Aorta (tissue), 5 donors: ENCODE results near the gene PPM1M. TPM values are rescaled to one million over a fixed set of nuclear protein-coding genes. Genes with fewer than 3 reads are reported as not detected.

Source experiments
- ATAC-seq: fragments of 200-7000 bp; cut with Tn5 transposase; one replicate; pipeline ENCODE4 v1.9.1; 2022; ENCODE audit warnings: moderate library complexity; ENCODE audit not compliant: low FRiP score
- DNase-seq, 2 donors: peaks; one replicate each; pipeline ENCODE4 v3.0.0-alpha.2; 2020
- H3K27ac ChIP-seq, 2 donors: one replicate each; pipeline ENCODE4 v1.5.1; 2013; ENCODE audit warnings: low read length in 2 of 2, mild to moderate bottlenecking in 2 of 2, moderate library complexity in 2 of 2, control low read depth in 1 of 2, inconsistent platforms in 1 of 2, low read depth in 1 of 2
- H3K27me3 ChIP-seq, 2 donors: one replicate each; pipeline ENCODE4 v1.6.1; 2013; ENCODE audit warnings: control low read depth in 1 of 2, low read length in 1 of 2, mild to moderate bottlenecking in 1 of 2, moderate library complexity in 1 of 2; ENCODE audit not compliant: insufficient read depth in 2 of 2, control insufficient read depth in 1 of 2
- H3K36me3 ChIP-seq, 2 donors: one replicate each; pipeline ENCODE4 v1.6.1; 2013; ENCODE audit warnings: control low read depth in 1 of 2, low read length in 1 of 2, mild to moderate bottlenecking in 1 of 2; ENCODE audit not compliant: insufficient read depth in 2 of 2, control insufficient read depth in 1 of 2
- H3K4me1 ChIP-seq, 2 donors: one replicate each; pipeline ENCODE4 v1.6.1; 2013; ENCODE audit warnings: low read length in 2 of 2, control low read depth in 1 of 2, mild to moderate bottlenecking in 1 of 2, moderate library complexity in 1 of 2; ENCODE audit not compliant: insufficient read depth in 2 of 2, control insufficient read depth in 1 of 2
- H3K4me3 ChIP-seq, 2 donors: one replicate each; pipeline ENCODE4 v1.5.1; 2013; ENCODE audit warnings: low read length in 2 of 2, control low read depth in 1 of 2, mild to moderate bottlenecking in 1 of 2
- H3K9me3 ChIP-seq: one replicate; pipeline ENCODE4 v1.6.1; 2013; ENCODE audit warnings: mild to moderate bottlenecking, low read length; ENCODE audit not compliant: control insufficient read depth
- WGBS, 2 donors: extraction: QIAGEN DNeasy Blood & Tissue Kit; methylation state at CpG; one replicate each; pipeline ENCODE4 v1.1.7; 2013; 5-methylcytosine and 5-hydroxymethylcytosine counted together
- intact Hi-C, 2 donors: fragments of 100-400 bp; cut with DNase I; formaldehyde crosslinking; loops; one replicate each; pipeline versions ENCODE4 v1.14.2 to v1.15.0; 2022
- polyA plus RNA-seq, 2 donors: library from polyadenylated mRNA; stranded (reverse); fragments of 200-250 nt; gene quantifications; one replicate each; pipeline ENCODE4 v1.2.3, GENCODE V29; 2013
- total RNA-seq, 2 donors: library from RNA; stranded (reverse); fragmentation: NEBNext Ultra II Directional; extraction: Animal tissue kit (Norgen Biotek cat#: 25700); gene quantifications; one replicate each; pipeline ENCODE4 v1.2.1, GENCODE V29; 2021
- donor health status: healthy with polysubstance abuse.
- donor health status: Bipolar disorder and iron deficiency.
- donor health status: DM: no; HTN: no; CAD: no.
- donor health status: DM: no; HTN: no; CAD: no.
- donor health status: DM: yes; HTN: yes; CAD: no.

Gene PPM1M
- total and polyA plus RNA-seq, 4 donors, result 26.2 to 43.4 (median 30.2) TPM

DNA sequence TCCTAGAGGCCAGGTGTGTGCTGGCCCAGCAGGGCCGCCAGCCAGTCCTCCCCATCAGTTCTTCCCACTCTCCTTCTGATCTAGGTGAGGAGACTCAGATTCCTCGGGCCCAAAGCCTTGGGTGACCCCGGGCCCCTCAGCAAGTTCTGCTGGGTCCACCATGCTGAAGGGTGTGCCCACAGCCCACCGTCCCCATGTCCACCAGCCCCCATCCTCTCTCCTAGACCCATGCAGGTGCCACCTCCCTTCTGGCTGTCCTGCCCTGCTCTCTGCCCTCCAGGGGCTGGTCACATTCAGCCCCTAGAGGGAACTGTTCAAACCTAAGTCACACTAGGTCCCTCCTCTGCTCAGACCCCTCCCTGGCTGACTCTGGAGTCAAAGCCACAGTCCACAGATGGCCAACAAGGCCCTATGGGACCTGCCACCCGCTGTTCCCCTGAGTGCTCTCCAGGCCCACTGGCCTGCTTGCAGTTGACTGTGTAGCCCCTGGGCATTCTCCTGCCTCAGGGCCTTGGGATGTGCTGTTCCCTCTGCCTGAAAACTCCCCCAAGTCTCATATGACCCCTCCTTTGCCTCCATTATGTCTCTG is 19.2 kb upstream of the PPM1M start:
- H3K4me1 ChIP-seq, result no peaks in the 10 kb centered on the region
- ATAC-seq (no peak), DNase-seq (peak in 1 of 2 donors; percentile 35)
- no peaks in the 10 kb centered on the region for H3K9me3 ChIP-seq
- intact Hi-C loops, result no loop called here
- no peaks in the 10 kb centered on the region for H3K27me3 ChIP-seq
- peaks cover 0 to 6% of the 10 kb centered on the region in 2 donors for H3K36me3 ChIP-seq
- no peak overlapping the region for H3K27ac ChIP-seq
- 85 to 92% methylated on average over 5 of the region's 5 CpGs for WGBS, 2 donors
- H3K4me3 ChIP-seq, result no peak overlapping the region

DNA sequence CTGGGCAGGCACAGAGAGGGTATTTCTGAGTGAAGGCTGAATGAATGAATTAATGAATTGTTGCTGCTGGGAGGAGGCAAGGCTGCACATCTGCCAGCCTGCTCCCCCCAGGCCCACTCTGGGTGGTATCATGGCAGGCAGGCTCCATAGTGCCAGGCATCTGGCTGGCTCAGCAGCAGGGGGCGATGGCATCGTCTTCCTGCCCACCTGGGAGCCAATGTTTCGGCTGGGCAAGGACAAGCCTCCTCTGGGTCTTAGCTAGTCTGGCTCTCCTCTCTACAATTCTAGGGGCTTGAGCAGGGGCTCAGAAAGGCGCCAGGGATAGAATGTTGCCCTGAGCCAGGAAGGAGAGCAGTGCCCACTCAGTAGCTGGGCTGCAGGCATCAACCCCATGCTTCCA is 18.4 kb upstream of the PPM1M start:
- 87 to 89% methylated on average over 4 of the region's 4 CpGs for WGBS, 2 donors
- peaks cover 0 to 6% of the 10 kb centered on the region in 2 donors for H3K36me3 ChIP-seq
- H3K27ac ChIP-seq, result no peak overlapping the region
- no peak overlapping the region for H3K4me3 ChIP-seq
- DNase-seq (peak in 1 of 2 donors; percentile 26), ATAC-seq (no peak)
- no peaks in the 10 kb centered on the region for H3K4me1 ChIP-seq
- intact Hi-C loops, result no loop called here
- no peaks in the 10 kb centered on the region for H3K9me3 ChIP-seq
- no peaks in the 10 kb centered on the region for H3K27me3 ChIP-seq

DNA sequence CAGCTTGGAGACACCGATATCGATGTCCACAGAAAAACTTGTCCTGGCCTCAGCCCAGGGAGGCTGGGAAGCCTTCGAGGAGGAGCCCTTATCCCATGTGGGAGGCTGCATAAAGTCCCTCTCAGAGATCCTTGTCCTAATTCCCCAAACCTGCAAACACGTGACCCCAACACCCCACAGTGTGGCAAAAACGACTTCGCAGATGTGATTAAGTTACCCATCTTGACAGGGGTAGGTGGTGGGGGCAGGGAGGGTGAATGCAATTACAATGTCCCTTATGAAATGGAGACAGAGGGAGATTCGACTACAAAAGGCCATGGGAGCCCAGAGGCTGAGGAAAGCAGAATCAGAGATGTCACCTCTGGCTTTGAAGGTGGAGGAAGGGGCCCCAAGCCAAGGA is 17.8 kb upstream of the PPM1M start:
- H3K4me1 ChIP-seq, result no peaks in the 10 kb centered on the region
- ATAC-seq (no peak), DNase-seq (peak in 1 of 2 donors; percentile 32)
- no peak overlapping the region for H3K4me3 ChIP-seq
- 81% methylated on average over 7 of the region's 7 CpGs for WGBS, 2 donors
- H3K27ac ChIP-seq, result no peak overlapping the region
- peaks cover 0 to 6% of the 10 kb centered on the region in 2 donors for H3K36me3 ChIP-seq
- H3K9me3 ChIP-seq, result no peaks in the 10 kb centered on the region
- intact Hi-C loops, result no loop called here
- no peaks in the 10 kb centered on the region for H3K27me3 ChIP-seq

DNA sequence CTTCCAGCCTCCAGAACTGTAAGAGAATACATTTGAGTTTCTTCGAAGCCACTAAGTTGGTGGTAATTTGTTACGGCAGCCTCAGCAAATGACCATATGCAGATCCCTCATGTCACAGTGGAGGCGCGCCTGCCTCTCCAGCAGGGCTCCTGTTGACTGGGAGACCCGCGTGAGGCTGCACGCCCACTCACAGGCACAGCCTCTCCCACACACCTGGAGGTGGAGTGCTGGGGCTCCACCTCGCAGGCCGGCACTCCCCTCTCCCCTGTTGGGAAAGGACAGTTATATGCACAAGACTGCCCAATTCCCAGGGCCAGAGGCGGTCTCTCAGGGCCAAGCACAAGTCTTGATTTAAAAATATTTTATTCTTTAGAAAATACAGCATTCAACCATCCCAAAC is 17.3 kb upstream of the PPM1M start:
- DNase-seq (no peak), ATAC-seq (no peak)
- Histone ChIP-seq H3K27ac (no peak overlapping the region), H3K27me3 (no peaks in the 10 kb centered on the region), H3K4me3 (no peak overlapping the region), H3K36me3 (peaks cover 0 to 6% of the 10 kb centered on the region in 2 donors), H3K4me1 (no peaks in the 10 kb centered on the region), H3K9me3 (no peaks in the 10 kb centered on the region)
- WGBS, 2 donors, result 84 to 90% methylated on average over 10 of the region's 10 CpGs
- intact Hi-C loops, result no loop called here

DNA sequence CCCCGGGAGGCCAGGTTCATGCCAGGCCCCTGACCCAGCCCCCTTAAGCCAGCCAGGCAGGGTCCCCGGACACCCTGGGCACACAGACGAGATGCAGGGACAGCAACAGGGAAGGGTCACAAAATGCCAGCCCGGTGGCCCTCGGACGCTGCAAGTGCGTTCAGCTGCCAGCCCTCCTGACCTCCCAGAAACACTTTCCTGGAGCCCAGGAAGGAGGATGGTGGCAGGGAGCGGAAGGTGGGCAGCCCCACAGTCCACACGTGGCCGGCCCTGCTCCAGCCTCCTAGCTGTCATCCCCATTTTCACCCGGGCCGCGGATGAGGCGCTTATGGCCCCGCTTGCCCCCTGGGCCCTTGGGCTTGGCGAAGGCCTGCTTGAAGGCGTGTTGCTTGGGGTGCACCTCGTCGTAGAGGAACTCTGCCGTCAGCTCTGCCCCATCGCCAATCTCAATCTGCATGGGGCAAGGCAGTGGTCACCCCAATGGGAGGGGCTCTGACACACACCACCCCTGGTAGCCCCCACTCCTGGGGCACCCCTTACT is 16.7 kb upstream of the PPM1M start:
- intact Hi-C loops, result no loop called here
- Histone ChIP-seq H3K9me3 (no peaks in the 10 kb centered on the region), H3K4me1 (no peaks in the 10 kb centered on the region), H3K27ac (no peak overlapping the region), H3K27me3 (no peaks in the 10 kb centered on the region), H3K4me3 (no peak overlapping the region), H3K36me3 (peaks cover 0 to 6% of the 10 kb centered on the region in 2 donors)
- DNase-seq (peak in 1 of 2 donors; percentile 37), ATAC-seq (no peak)
- 90 to 93% methylated on average over 21 of the region's 21 CpGs for WGBS, 2 donors

DNA sequence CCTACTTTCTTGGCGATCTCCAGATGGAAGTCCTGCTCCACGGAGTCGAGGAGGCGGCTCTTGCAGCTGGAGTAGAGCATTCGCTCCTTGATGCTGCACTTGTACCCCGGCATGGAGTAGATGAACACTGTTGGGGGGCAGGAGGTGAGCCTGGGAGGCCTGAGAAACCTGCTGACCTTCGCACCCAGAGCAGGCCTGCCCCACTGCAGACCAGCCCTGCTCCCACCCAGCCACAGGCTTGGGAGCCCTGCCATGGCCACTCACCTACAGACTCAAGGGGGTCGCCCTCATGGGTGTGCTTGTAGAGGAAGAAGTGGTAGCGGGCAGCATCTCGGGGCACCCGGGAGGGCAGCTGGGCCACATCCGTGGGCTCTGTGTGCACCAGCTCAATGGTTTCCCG is 15.9 kb upstream of the PPM1M start:
- no peaks in the 10 kb centered on the region for H3K4me1 ChIP-seq
- peaks cover 0 to 6% of the 10 kb centered on the region in 2 donors for H3K36me3 ChIP-seq
- H3K4me3 ChIP-seq, result no peak overlapping the region
- no peak overlapping the region for H3K27ac ChIP-seq
- peak in 1 of 2 donors; percentile 37 for DNase-seq
- intact Hi-C loops, result loop anchor here (2.0 to 5.0 kb wide), 2 partner anchors 111 to 113 kb away; no protein-coding TSS in a partner anchor
- no peaks in the 10 kb centered on the region for H3K9me3 ChIP-seq
- no peaks in the 10 kb centered on the region for H3K27me3 ChIP-seq
- no peak for ATAC-seq
- 93 to 95% methylated on average over 13 of the region's 13 CpGs for WGBS, 2 donors

DNA sequence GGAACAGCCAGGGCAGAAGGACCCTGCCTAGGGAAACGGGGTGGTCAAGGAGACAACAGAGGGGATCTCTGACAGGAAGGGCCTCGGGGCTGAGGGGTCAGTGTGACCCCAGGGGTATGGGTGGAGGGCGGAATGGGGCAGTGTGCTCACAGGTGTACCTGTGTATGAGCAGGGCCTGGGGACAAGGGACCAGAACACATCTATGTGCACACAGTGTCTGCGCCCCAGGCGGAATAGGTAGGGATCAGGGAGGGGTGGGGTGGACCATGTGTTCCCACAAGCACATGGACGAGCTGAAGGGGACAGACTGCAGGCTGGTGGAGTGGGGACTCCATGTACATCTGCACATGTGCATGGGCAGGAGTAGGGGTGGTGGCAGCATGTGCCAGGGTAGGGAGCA is 15.1 kb upstream of the PPM1M start:
- H3K36me3 ChIP-seq, result peaks cover 0 to 6% of the 10 kb centered on the region in 2 donors
- no peaks in the 10 kb centered on the region for H3K9me3 ChIP-seq
- no peaks in the 10 kb centered on the region for H3K27me3 ChIP-seq
- no peak overlapping the region for H3K27ac ChIP-seq
- no peak overlapping the region for H3K4me3 ChIP-seq
- DNase-seq, result no peak
- intact Hi-C loops, result loop anchor here (2.0 to 5.0 kb wide), 2 partner anchors 110 to 112 kb away; no protein-coding TSS in a partner anchor
- H3K4me1 ChIP-seq, result no peaks in the 10 kb centered on the region
- 92 to 93% methylated on average over 6 of the region's 6 CpGs for WGBS, 2 donors
- no peak for ATAC-seq

DNA sequence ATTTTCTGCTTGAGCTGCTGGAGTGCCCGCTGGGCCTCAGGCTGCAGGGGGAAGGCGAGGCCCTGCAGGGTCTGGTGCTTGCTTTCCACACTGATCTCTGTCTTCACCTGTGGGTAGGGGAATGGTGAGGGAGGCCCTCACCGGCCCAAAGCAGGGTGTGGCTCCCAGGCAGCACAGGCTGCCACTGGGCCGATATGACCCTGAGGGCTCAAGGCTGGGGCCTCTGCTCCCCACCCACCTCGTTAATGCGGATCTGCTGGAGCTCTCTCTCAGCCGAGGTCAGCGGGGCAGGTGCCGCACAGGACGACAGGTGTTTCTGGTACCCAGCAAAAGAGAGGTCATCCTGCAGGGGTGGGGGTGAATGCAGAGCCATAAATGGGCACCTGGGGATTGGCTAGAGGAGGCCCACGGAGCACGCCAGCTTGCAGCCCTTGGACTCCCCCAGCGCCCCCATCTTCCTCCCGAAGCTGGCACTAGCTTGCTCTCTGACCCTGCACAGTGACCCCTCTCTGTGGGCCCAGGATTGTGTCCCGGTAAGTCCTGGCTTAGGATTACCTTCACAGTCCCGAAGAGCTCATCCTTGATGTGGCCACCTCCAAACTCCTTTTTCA is 14.6 kb upstream of the PPM1M start:
- Histone ChIP-seq H3K4me3 (no peak overlapping the region), H3K9me3 (no peaks in the 10 kb centered on the region), H3K27ac (no peak overlapping the region), H3K4me1 (no peaks in the 10 kb centered on the region), H3K27me3 (no peaks in the 10 kb centered on the region), H3K36me3 (peaks cover 0 to 6% of the 10 kb centered on the region in 2 donors)
- peak in 1 of 2 donors; percentile 43 for DNase-seq
- WGBS, 2 donors, result 91 to 92% methylated on average over 14 to 16 of the region's 16 CpGs
- intact Hi-C loops, result loop anchor here (2.0 to 5.0 kb wide), 2 partner anchors 110 to 111 kb away; no protein-coding TSS in a partner anchor
- ATAC-seq, result no peak
